SH-SY5Y (cell line): ENCODE results near the gene QRFP.

Experiments used
- GATA2 ChIP-seq: IDR thresholded peaks from 2 replicates; pipeline ENCODE4 v1.6.1; 2011; ENCODE audit warnings: mild to moderate bottlenecking, low read depth, low read length
- GATA3 ChIP-seq: IDR thresholded peaks from 2 replicates; pipeline ENCODE4 v1.6.1; 2011; ENCODE audit warnings: low read depth, mild to moderate bottlenecking, low read length, moderate library complexity

DNA sequence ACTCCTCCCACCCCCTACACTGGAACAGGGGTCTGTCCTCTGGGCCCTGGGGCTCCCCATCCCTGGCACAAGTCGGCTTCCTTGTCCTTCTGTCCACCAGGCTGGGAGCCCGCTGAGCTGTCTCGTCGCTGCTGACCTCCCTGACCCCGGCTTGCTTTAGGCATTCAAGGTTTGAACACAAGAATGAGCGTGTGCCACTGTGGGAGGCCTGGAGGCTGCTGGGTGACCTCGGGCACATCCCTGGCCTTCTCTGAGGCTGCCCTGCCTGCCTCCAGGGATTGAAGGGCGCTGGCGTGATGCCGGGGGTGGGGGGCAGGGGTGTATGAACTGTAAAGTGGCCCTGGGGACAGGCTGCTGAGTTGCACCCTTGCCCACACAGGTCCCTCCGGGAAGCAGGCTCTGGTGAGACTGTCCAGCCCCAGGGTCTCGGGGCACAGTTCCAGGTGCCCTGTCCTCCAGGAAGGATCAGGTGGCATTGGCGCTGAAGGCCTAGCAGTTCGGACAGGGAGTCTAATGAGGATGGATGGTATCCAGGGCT lies 24.2 kb upstream of the QRFP start:
- TF ChIP-seq GATA2 (no peak), GATA3 (no peak)
